ENCODE results near the gene EPHA2.

- no peak for TF ChIP-seq POLR2A (IDR thresholded peaks at IDR 0.05; ENCODE audit: low read depth, low read length)
- TF ChIP-seq POLR2AphosphoS5 (IDR thresholded peaks at IDR 0.05; ENCODE audit: low read depth, low read length), result no peak
- no peak for TF ChIP-seq TAF1 (IDR thresholded peaks at IDR 0.05; ENCODE audit: borderline replicate concordance, low read depth, low read length)
These were observed 23.0 kb upstream of the EPHA2 start for GRCh38 chr1:16178596-16179497.
